Effector memory CD4-positive, alpha-beta T cell (primary cell): ENCODE results near the gene ANKRD40.
"Not testable (repeated sequence)": the region's sequence is repeated elsewhere in the genome, so short reads cannot be mapped to it uniquely, and the experiment has no call there.

Experiments
- DNase-seq, 3 donors: peaks; one replicate each; pipeline ENCODE4 v3.0.0-alpha.2; 2020
- H3K27ac ChIP-seq: 2 replicates; pipeline ENCODE4 v1.7.0; 2013; ENCODE audit warnings: mild to moderate bottlenecking, low read length, moderate library complexity; ENCODE audit not compliant: insufficient read depth, poor library complexity, severe bottlenecking
- H3K27me3 ChIP-seq: replicated peaks from 2 replicates; pipeline ENCODE4 v1.7.0; 2013; ENCODE audit warnings: mild to moderate bottlenecking, low read length; ENCODE audit not compliant: insufficient read depth, control insufficient read depth, poor library complexity, severe bottlenecking
- H3K36me3 ChIP-seq: 2 replicates; pipeline ENCODE4 v1.7.0; 2013; ENCODE audit warnings: mild to moderate bottlenecking, low read length, moderate library complexity; ENCODE audit not compliant: control insufficient read depth, insufficient read depth
- H3K4me1 ChIP-seq: 2 replicates; pipeline ENCODE4 v1.7.0; 2013; ENCODE audit warnings: low read length, mild to moderate bottlenecking; ENCODE audit not compliant: control insufficient read depth, insufficient read depth, poor library complexity, severe bottlenecking
- H3K4me3 ChIP-seq: 2 replicates; pipeline ENCODE4 v1.7.0; 2013; ENCODE audit warnings: low read length, low read depth, mild to moderate bottlenecking; ENCODE audit not compliant: insufficient read depth, poor library complexity, severe bottlenecking
- H3K9me3 ChIP-seq: 2 replicates; pipeline ENCODE4 v1.7.0; 2013; ENCODE audit warnings: mild to moderate bottlenecking, low read length, moderate library complexity; ENCODE audit not compliant: control insufficient read depth

ANKRD40 gene

DNA sequence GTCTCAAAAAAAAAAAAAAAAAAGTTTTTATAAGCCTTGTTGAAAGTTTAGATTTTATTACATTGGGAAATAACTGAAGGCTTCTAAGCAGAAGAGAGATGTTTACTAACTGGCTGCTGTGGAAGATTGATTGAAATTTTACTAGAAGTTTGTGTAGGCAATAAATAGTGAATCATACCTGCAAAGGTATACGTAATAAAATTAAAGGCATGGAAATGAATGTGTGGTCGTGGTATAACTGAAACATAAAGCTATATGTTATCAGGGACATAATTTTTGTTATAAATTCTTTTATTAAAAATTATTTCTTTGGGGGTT is 20.4 kb upstream of the ANKRD40 start:
- Histone ChIP-seq H3K27me3 (no peaks in the 10 kb centered on the region), H3K36me3 (no peaks in the 10 kb centered on the region), H3K4me3 (no peak overlapping the region), H3K4me1 (peaks cover 22% of the 10 kb centered on the region), H3K9me3 (no peaks in the 10 kb centered on the region), H3K27ac (no peak overlapping the region)
- DNase-seq: no peak

DNA sequence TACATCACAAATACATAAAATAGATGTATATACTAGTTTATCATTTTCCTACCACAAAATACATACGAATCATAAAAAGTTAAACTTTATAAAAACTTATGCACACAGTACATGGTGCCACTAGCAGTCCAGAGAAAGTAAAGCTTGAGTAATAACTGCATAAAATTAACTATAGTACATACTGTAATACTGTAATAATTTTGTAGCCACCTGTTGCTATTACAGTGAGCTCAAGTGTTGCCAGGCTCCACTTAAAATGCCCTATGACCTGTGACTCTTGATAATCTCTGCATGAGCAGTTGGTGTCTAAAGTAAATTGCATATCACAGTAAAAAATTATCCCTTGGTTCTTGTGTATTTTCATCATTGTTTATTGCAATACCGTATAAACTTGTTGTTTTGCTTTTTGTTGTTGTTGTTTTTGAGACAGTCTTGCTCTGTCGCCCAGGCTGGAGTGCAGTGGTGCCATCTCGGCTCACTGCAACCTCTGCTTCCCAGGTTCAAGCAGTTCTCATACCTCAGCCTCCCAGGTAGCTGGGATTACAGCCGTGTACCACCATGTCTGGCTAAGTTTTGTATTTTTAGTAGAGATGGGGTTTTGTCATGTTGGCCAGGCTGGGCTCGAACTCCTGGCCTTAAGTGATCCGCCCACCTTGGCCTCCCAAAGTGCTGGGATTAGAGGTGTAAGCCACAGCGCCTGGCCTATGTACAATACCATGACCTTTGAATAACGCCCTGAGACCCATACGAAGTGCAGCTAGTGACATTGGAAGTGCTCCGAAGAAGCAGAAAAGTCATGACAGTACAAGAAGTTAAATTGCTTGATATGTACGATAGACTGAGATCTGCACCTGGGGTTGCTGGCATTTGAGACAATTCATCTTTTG is 18.3 kb upstream of the ANKRD40 start:
- no peaks in the 10 kb centered on the region for H3K27me3 ChIP-seq
- H3K36me3 ChIP-seq: no peaks in the 10 kb centered on the region
- peaks cover 30% of the 10 kb centered on the region for H3K4me1 ChIP-seq
- H3K4me3 ChIP-seq: no peak overlapping the region
- no peak overlapping the region for H3K27ac ChIP-seq
- H3K9me3 ChIP-seq: no peaks in the 10 kb centered on the region
- no peak for DNase-seq

GRCh38 chr17:50724622-50725021 is 16.9 kb upstream of the ANKRD40 start:
- peaks cover 30% of the 10 kb centered on the region for H3K4me1 ChIP-seq
- H3K27me3 ChIP-seq, H3K9me3 ChIP-seq, DNase-seq, H3K27ac ChIP-seq, H3K4me3 ChIP-seq, H3K36me3 ChIP-seq: not testable (repeated sequence)

DNA sequence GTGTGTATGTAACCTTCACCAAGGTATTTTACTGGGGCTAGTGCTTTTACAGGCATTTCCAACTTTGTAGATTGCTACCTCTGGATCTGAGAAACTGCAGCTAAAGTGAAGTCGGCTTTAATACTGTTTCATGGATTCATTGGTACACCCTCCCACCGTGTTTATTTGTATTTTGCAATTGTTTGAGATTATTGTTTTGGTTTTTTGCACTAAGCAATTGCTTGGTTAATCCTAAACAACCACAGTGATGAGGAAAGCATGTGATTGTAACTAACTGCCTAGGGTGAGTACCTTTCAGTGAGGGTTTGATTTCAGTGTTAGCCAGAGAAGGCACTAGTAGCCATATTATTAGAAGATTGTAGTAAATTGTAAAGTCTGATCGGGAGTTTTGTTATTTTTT is 15.0 kb upstream of the ANKRD40 start:
- H3K27me3 ChIP-seq: no peaks in the 10 kb centered on the region
- no peak for DNase-seq
- no peaks in the 10 kb centered on the region for H3K36me3 ChIP-seq
- H3K4me1 ChIP-seq: peaks cover 23% of the 10 kb centered on the region
- no peaks in the 10 kb centered on the region for H3K9me3 ChIP-seq
- no peak overlapping the region for H3K27ac ChIP-seq
- H3K4me3 ChIP-seq: no peak overlapping the region

DNA sequence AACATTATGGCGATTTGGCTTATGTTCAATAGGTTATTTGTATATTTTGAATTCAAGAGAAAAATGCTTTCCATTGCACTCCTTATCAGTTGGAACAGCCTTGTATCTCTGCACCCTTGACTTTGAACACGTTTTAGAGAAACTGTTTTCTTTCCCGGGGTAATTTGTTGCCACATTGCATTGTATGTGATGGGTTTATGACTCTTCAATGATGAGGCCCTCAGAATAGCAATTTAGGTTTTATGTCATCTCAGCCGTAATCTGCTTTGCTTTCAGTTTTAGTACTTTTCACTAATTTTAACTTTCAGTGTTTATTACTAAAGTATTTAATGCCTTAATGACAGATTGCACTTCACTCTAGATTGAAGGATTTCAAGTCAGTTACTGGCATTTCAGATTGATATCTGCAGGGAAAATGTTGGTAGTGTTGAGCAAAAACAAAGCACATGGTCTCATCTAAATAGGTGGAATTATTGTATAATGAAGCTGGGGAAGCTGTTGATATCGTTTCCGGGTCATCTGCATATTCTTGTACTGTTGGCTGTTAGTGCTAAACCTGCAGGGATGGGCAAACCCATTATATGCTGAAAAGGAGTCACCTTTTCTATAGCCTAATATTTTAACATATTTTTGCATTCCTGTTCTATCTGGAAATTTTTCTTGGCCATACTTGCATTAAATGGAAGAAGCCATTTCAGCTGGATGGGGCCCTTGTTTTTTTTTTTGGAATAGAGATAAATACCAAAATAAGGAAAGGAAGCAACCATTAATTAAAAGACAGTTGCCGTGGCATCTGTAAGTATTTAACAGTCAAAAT is 13.7 kb upstream of the ANKRD40 start:
- Histone ChIP-seq H3K4me3 (peak overlapping the region; percentile 95), H3K4me1 (peaks cover 17% of the 10 kb centered on the region), H3K36me3 (no peaks in the 10 kb centered on the region), H3K27ac (peak overlapping the region; percentile 95), H3K9me3 (no peaks in the 10 kb centered on the region), H3K27me3 (no peaks in the 10 kb centered on the region)
- no peak for DNase-seq

- no peak for DNase-seq
- Histone ChIP-seq H3K27ac (peak overlapping the region; percentile 95), H3K9me3 (no peaks in the 10 kb centered on the region), H3K4me1 (peaks cover 17% of the 10 kb centered on the region), H3K4me3 (peak overlapping the region; percentile 95), H3K36me3 (no peaks in the 10 kb centered on the region), H3K27me3 (no peaks in the 10 kb centered on the region)
These were observed 12.4 kb upstream of the ANKRD40 start for GRCh38 chr17:50719924-50720794.

GRCh38 chr17:50719144-50719923 is 11.6 kb upstream of the ANKRD40 start, which contains the start of gene LUC7L3:
Gene LUC7L3 (plus strand): TSS chr17:50719603. CDS start chr17:50719733, 130 bp downstream.
- peak within 1 kb of the TSS; percentile 95 for H3K4me3 ChIP-seq
- peaks cover 17% of the 10 kb centered on the region for H3K4me1 ChIP-seq
- H3K36me3 ChIP-seq: no peaks in the 10 kb centered on the region
- H3K27me3 ChIP-seq: no peaks in the 10 kb centered on the region
- H3K9me3 ChIP-seq: no peaks in the 10 kb centered on the region
- peak within 1 kb of the TSS; percentile 95 for H3K27ac ChIP-seq
- peak; percentile 79 to 89 (median 88) for DNase-seq

DNA sequence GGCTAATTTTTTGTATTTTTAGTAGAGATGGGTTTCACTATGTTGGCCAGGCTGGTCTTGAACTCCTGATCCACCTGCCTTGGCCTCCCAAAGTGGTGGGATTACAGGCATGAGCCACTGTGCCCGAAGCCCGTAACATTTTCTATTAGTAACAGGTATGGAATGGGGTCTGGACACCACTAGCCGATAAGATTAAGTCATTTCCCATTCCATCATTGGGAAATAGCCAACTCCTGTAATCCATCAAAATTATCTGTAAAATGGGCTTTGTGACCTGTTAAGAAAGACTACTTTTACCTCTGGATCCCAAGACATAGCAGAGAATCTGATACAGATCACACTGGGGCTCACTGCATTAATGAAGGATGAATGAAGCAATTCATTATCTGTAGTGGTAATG is 7.8 kb upstream of the ANKRD40 start:
- H3K27ac ChIP-seq: no peak overlapping the region
- no peaks in the 10 kb centered on the region for H3K4me1 ChIP-seq
- no peak for DNase-seq
- no peaks in the 10 kb centered on the region for H3K36me3 ChIP-seq
- H3K27me3 ChIP-seq: no peaks in the 10 kb centered on the region
- H3K9me3 ChIP-seq: no peaks in the 10 kb centered on the region
- no peak overlapping the region for H3K4me3 ChIP-seq

GRCh38 chr17:50712641-50713040 is 4.9 kb upstream of the ANKRD40 start:
- no peak overlapping the region for H3K4me3 ChIP-seq
- peaks cover 14% of the 10 kb centered on the region for H3K4me1 ChIP-seq
- H3K27me3 ChIP-seq: no peaks in the 10 kb centered on the region
- DNase-seq: no peak
- no peaks in the 10 kb centered on the region for H3K36me3 ChIP-seq
- H3K27ac ChIP-seq: no peak overlapping the region
- H3K9me3 ChIP-seq: no peaks in the 10 kb centered on the region
